ENCODE measurements around the gene YTHDF1. TPM values are rescaled to one million over a fixed set of nuclear protein-coding genes. Genes with fewer than 3 reads are reported as not detected.

Gene YTHDF1
- total RNA-seq, 2 donors from 2014 or later = 25.2 to 25.7 TPM

GRCh38 chr20:63191400-63191799, 24.5 kb downstream of the YTHDF1 start:
- intact Hi-C loops (cut with DNase I) = no loop called here
- no peak for DNase-seq (ENCODE audit: low spot score)

GRCh38 chr20:63190828-63191227, 25.1 kb downstream of the YTHDF1 start:
- no peak for DNase-seq (ENCODE audit: low spot score)
- intact Hi-C loops (cut with DNase I) = no loop called here

GRCh38 chr20:63189846-63190559, 25.9 kb downstream of the YTHDF1 start:
- no peak for DNase-seq (ENCODE audit: low spot score)
- intact Hi-C loops (cut with DNase I) = no loop called here

- DNase-seq (ENCODE audit: low spot score) = no peak
- intact Hi-C loops (cut with DNase I) = no loop called here
Measured at GRCh38 chr20:63189322-63189642, 26.6 kb downstream of the YTHDF1 start.

- intact Hi-C loops (cut with DNase I) = no loop called here
- DNase-seq (ENCODE audit: low spot score) = no peak
Measured at GRCh38 chr20:63188641-63189321, 27.1 kb downstream of the YTHDF1 start.

GRCh38 chr20:63188159-63188442, 27.8 kb downstream of the YTHDF1 start:
- no peak for DNase-seq (ENCODE audit: low spot score)

GRCh38 chr20:63187338-63188158, 28.4 kb downstream of the YTHDF1 start:
- DNase-seq (ENCODE audit: low spot score) = no peak
- intact Hi-C loops (cut with DNase I) = no loop called here

More at GRCh38 chr20:63188159-63188442, 27.8 kb downstream of the YTHDF1 start:
- intact Hi-C loops (cut with DNase I) = no loop called here

- DNase-seq (ENCODE audit: low spot score) = no peak
- intact Hi-C loops (cut with DNase I) = no loop called here
Measured at GRCh38 chr20:63186528-63187316, 29.2 kb downstream of the YTHDF1 start.

- no peak for DNase-seq (ENCODE audit: low spot score)
- intact Hi-C loops (cut with DNase I) = no loop called here
Measured at GRCh38 chr20:63186084-63186483, 29.8 kb downstream of the YTHDF1 start.

- intact Hi-C loops (cut with DNase I) = no loop called here
- no peak for DNase-seq (ENCODE audit: low spot score)
Measured at GRCh38 chr20:63185215-63185796, 30.6 kb downstream of the YTHDF1 start.

- intact Hi-C loops (cut with DNase I) = no loop called here
- no peak for DNase-seq (ENCODE audit: low spot score)
Measured at GRCh38 chr20:63183422-63184146, 32.3 kb downstream of the YTHDF1 start.

GRCh38 chr20:63182946-63183415, 33.0 kb downstream of the YTHDF1 start:
- no peak for DNase-seq (ENCODE audit: low spot score)
- intact Hi-C loops (cut with DNase I) = no loop called here

GRCh38 chr20:63182425-63182824, 33.5 kb downstream of the YTHDF1 start:
- DNase-seq (ENCODE audit: low spot score) = no peak
- intact Hi-C loops (cut with DNase I) = no loop called here

GRCh38 chr20:63181226-63181625, 34.7 kb downstream of the YTHDF1 start:
- intact Hi-C loops (cut with DNase I) = no loop called here
- DNase-seq (ENCODE audit: low spot score) = no peak

- DNase-seq (ENCODE audit: low spot score) = no peak
- intact Hi-C loops (cut with DNase I) = no loop called here
Measured at GRCh38 chr20:63180569-63181185, 35.3 kb downstream of the YTHDF1 start.

GRCh38 chr20:63179687-63180568, 36.0 kb downstream of the YTHDF1 start:
- intact Hi-C loops (cut with DNase I) = no loop called here
- DNase-seq (ENCODE audit: low spot score) = no peak
